Mesothelial cell of epicardium (in vitro differentiated cells): Measurements from ENCODE around the gene FXYD7. TPM values are rescaled to one million over a fixed set of nuclear protein-coding genes. Genes with fewer than 3 reads are reported as not detected.

Source experiments
- DNase-seq, 2 experiments: peaks; one replicate each; pipeline ENCODE4 v3.0.0; 2021; ENCODE audit warnings: low spot score in 2 of 2; ENCODE audit not compliant: unreplicated experiment in 2 of 2
- H3K27ac Mint-ChIP-seq: 2 replicates; pipeline ENCODE4 v1.8.0; 2021; ENCODE audit warnings: mixed read lengths
- H3K27me3 Mint-ChIP-seq: 2 replicates; pipeline ENCODE4 v1.8.0; 2021; ENCODE audit warnings: low read depth, mixed read lengths
- H3K36me3 Mint-ChIP-seq: 2 replicates; pipeline ENCODE4 v1.8.0; 2021; ENCODE audit warnings: mixed read lengths
- H3K4me1 Mint-ChIP-seq: 2 replicates; pipeline ENCODE4 v1.8.0; 2021; ENCODE audit warnings: mixed read lengths
- H3K4me3 Mint-ChIP-seq: 2 replicates; pipeline ENCODE4 v1.8.0; 2021; ENCODE audit warnings: mild to moderate bottlenecking, moderate library complexity, mixed read lengths
- H3K9me3 Mint-ChIP-seq: 2 replicates; pipeline ENCODE4 v1.8.0; 2021; ENCODE audit warnings: mixed read lengths
- CTCF ChIP-seq: fragments of 200-600 bp; sonication (generic); IDR thresholded peaks from one replicate; pipeline ENCODE4 v1.5.0; 2021; ENCODE audit warnings: antibody characterized with exemption; ENCODE audit not compliant: unreplicated experiment
- total RNA-seq: library from RNA; stranded (reverse); gene quantifications from 3 replicates; pipeline ENCODE4 v1.2.1, GENCODE V29; 2021

FXYD7 gene
- total RNA-seq, 1 donor from 2014 or later = 1.3 TPM

- Mint-ChIP-seq H3K36me3 (peaks cover 17% of the 10 kb centered on the region), H3K27me3 (no peaks in the 10 kb centered on the region), H3K9me3 (peaks cover 15% of the 10 kb centered on the region), H3K4me3 (no peak overlapping the region), H3K27ac (no peak overlapping the region), H3K4me1 (no peaks in the 10 kb centered on the region)
- no peak for TF ChIP-seq CTCF
- no peak for DNase-seq
These were observed 27.5 kb downstream of the FXYD7 start for GRCh38 chr19:35170359-35171061.

- H3K4me3 Mint-ChIP-seq = no peak overlapping the region
- DNase-seq = no peak
- peaks cover 3% of the 10 kb centered on the region for H3K9me3 Mint-ChIP-seq
- no peak for TF ChIP-seq CTCF
- no peak overlapping the region for H3K27ac Mint-ChIP-seq
- H3K4me1 Mint-ChIP-seq = peaks cover 3% of the 10 kb centered on the region
- H3K36me3 Mint-ChIP-seq = peaks cover 4% of the 10 kb centered on the region
- H3K27me3 Mint-ChIP-seq = no peaks in the 10 kb centered on the region
These were observed 28.7 kb downstream of the FXYD7 start for GRCh38 chr19:35171730-35172129.

- Mint-ChIP-seq H3K27me3 (peaks cover 2% of the 10 kb centered on the region), H3K36me3 (no peaks in the 10 kb centered on the region), H3K27ac (no peak overlapping the region), H3K4me1 (peaks cover 3% of the 10 kb centered on the region), H3K4me3 (no peak overlapping the region), H3K9me3 (peaks cover 9% of the 10 kb centered on the region)
- DNase-seq = no peak
- TF ChIP-seq CTCF = no peak
These were observed 31.2 kb downstream of the FXYD7 start for GRCh38 chr19:35174226-35174625.

GRCh38 chr19:35176181-35176570, 33.1 kb downstream of the FXYD7 start:
- DNase-seq = no peak
- Mint-ChIP-seq H3K4me3 (no peak overlapping the region), H3K36me3 (no peaks in the 10 kb centered on the region), H3K27me3 (peaks cover 2% of the 10 kb centered on the region), H3K27ac (no peak overlapping the region), H3K9me3 (peaks cover 9% of the 10 kb centered on the region), H3K4me1 (peaks cover 3% of the 10 kb centered on the region)
- no peak for TF ChIP-seq CTCF

- H3K4me1 Mint-ChIP-seq = peaks cover 3% of the 10 kb centered on the region
- no peak for TF ChIP-seq CTCF
- H3K27ac Mint-ChIP-seq = no peak overlapping the region
- no peaks in the 10 kb centered on the region for H3K36me3 Mint-ChIP-seq
- peaks cover 2% of the 10 kb centered on the region for H3K27me3 Mint-ChIP-seq
- no peak overlapping the region for H3K4me3 Mint-ChIP-seq
- H3K9me3 Mint-ChIP-seq = peaks cover 9% of the 10 kb centered on the region
- DNase-seq = no peak
These were observed 34.6 kb downstream of the FXYD7 start for GRCh38 chr19:35177377-35178274.
